Natural killer cell (primary cell): ENCODE measurements around the gene TTC6. TPM values are rescaled to one million over a fixed set of nuclear protein-coding genes. Genes with fewer than 3 reads are reported as not detected.

Experiments
- ATAC-seq, 3 donors: fragments of 150-1000 bp in 2 of 3; fragments of 200-7000 bp in 1 of 3; cut with Tn5 transposase; 1 replicate in 1 of 3; 2 replicates in 2 of 3; pipeline ENCODE4 v1.10.0; 2021; ENCODE audit warnings: mild to moderate bottlenecking in 2 of 3, moderate library complexity in 2 of 3
- DNase-seq, 2 donors: peaks; one replicate each; pipeline versions ENCODE4 v3.0.0 to v3.0.0-alpha.2; 2013 to 2021; ENCODE audit warnings: mixed read lengths in 1 of 2
- H3K27ac ChIP-seq: one replicate; pipeline ENCODE4 v1.5.1; 2013; ENCODE audit warnings: mild to moderate bottlenecking, low read length
- H3K27me3 ChIP-seq: one replicate; pipeline ENCODE4 v1.6.1; 2013; ENCODE audit warnings: low read length; ENCODE audit not compliant: control insufficient read depth, insufficient read depth
- H3K36me3 ChIP-seq: one replicate; pipeline ENCODE4 v1.6.1; 2013; ENCODE audit warnings: low read length; ENCODE audit not compliant: control insufficient read depth, insufficient read depth
- H3K4me1 ChIP-seq: one replicate; pipeline ENCODE4 v1.6.1; 2013; ENCODE audit warnings: low read length; ENCODE audit not compliant: control insufficient read depth, insufficient read depth
- H3K4me3 ChIP-seq: one replicate; pipeline ENCODE4 v1.5.1; 2013; ENCODE audit warnings: low read length
- H3K9me3 ChIP-seq: one replicate; pipeline ENCODE4 v1.6.1; 2013; ENCODE audit warnings: low read length; ENCODE audit not compliant: control insufficient read depth, insufficient read depth
- H3K27ac Mint-ChIP-seq, 2 donors: one replicate each; pipeline ENCODE4 v1.8.0; 2022; ENCODE audit warnings: mild to moderate bottlenecking in 2 of 2, mixed read lengths in 2 of 2, moderate library complexity in 1 of 2
- H3K27me3 Mint-ChIP-seq, 2 donors: one replicate each; pipeline ENCODE4 v1.8.0; 2022; ENCODE audit warnings: low read depth in 2 of 2, mixed read lengths in 2 of 2
- H3K36me3 Mint-ChIP-seq: one replicate; pipeline ENCODE4 v1.8.0; 2022; ENCODE audit warnings: mixed read lengths
- H3K4me1 Mint-ChIP-seq, 2 donors: one replicate each; pipeline ENCODE4 v1.8.0; 2022; ENCODE audit warnings: mixed read lengths in 2 of 2
- H3K4me3 Mint-ChIP-seq: one replicate; pipeline ENCODE4 v1.8.0; 2022; ENCODE audit warnings: mild to moderate bottlenecking, moderate library complexity, mixed read lengths
- H3K9me3 Mint-ChIP-seq, 2 donors: one replicate each; pipeline ENCODE4 v1.8.0; 2022; ENCODE audit warnings: mixed read lengths in 2 of 2
- CTCF ChIP-seq: fragments of 200-600 bp; IDR thresholded peaks from one replicate; pipeline ENCODE4 v1.8.0; 2022; ENCODE audit warnings: antibody characterized with exemption
- WGBS: methylation state at CpG from one replicate; pipeline ENCODE4 v1.1.7; 2013; ENCODE audit warnings: missing lambda C conversion rate; ENCODE audit not compliant: insufficient coverage; 5-methylcytosine and 5-hydroxymethylcytosine counted together
- intact Hi-C: fragments of 100-400 bp; cut with micrococcal nuclease; formaldehyde crosslinking; loops from one replicate; pipeline ENCODE4 v1.14.2; 2022
- total RNA-seq, 4 donors: library from RNA; stranded (reverse); fragments of 120-200 nt in 1 of 4; gene quantifications; one replicate each; pipeline versions ENCODE4 v1.2.3 to v1.2.4, GENCODE V29; 2013 to 2022

The TTC6 gene
- total RNA-seq, 3 donors from 2014 or later (not counting 1 experiment from before 2014, with no cell fraction given), result not detected

GRCh38 chr14:37637341-37637740 lies 41.9 kb downstream of the TTC6 start:
- Histone ChIP-seq H3K4me1 (no peaks in the 10 kb centered on the region), H3K27ac (no peak overlapping the region), H3K36me3 (no peaks in the 10 kb centered on the region), H3K27me3 (no peaks in the 10 kb centered on the region), H3K9me3 (peaks cover 8% of the 10 kb centered on the region), H3K4me3 (no peak overlapping the region)
- Mint-ChIP-seq H3K27me3 (no peaks in the 10 kb centered on the region), H3K9me3 (peaks cover 0 to 3% of the 10 kb centered on the region in 2 donors), H3K4me1 (no peaks in the 10 kb centered on the region), H3K4me3 (no peak overlapping the region), H3K27ac (no peak overlapping the region), H3K36me3 (no peaks in the 10 kb centered on the region)
- TF ChIP-seq CTCF, result no peak
- intact Hi-C loops, result no loop called here
- ATAC-seq (no peak), DNase-seq (no peak)
- 88% methylated on average over 3 of the region's 4 CpGs for WGBS

- intact Hi-C loops, result no loop called here
- H3K36me3 Mint-ChIP-seq, result no peaks in the 10 kb centered on the region
- Histone ChIP-seq H3K9me3 (peaks cover 2% of the 10 kb centered on the region), H3K36me3 (no peaks in the 10 kb centered on the region), H3K4me1 (no peaks in the 10 kb centered on the region), H3K4me3 (no peak overlapping the region), H3K27me3 (no peaks in the 10 kb centered on the region), H3K27ac (no peak overlapping the region)
- DNase-seq, result no peak
- no peak overlapping the region for H3K4me3 Mint-ChIP-seq
- ATAC-seq, result no peak
- TF ChIP-seq CTCF, result no peak
- no peaks in the 10 kb centered on the region for H3K27me3 Mint-ChIP-seq
- H3K27ac Mint-ChIP-seq, result no peak overlapping the region
- H3K9me3 Mint-ChIP-seq, result peaks cover 0 to 3% of the 10 kb centered on the region in 2 donors
- H3K4me1 Mint-ChIP-seq, result no peaks in the 10 kb centered on the region
- WGBS, result 80% methylated on average over 1 of the region's 2 CpGs
These were observed 43.2 kb downstream of the TTC6 start for GRCh38 chr14:37638599-37638998.

GRCh38 chr14:37641117-37641516 lies 45.7 kb downstream of the TTC6 start:
- DNase-seq, result no peak
- Histone ChIP-seq H3K4me1 (no peaks in the 10 kb centered on the region), H3K9me3 (no peaks in the 10 kb centered on the region), H3K27me3 (no peaks in the 10 kb centered on the region), H3K36me3 (no peaks in the 10 kb centered on the region), H3K4me3 (no peak overlapping the region), H3K27ac (no peak overlapping the region)
- WGBS, result 100% methylated on average over 1 of the region's 1 CpG
- Mint-ChIP-seq H3K9me3 (peaks cover 0 to 9% of the 10 kb centered on the region in 2 donors), H3K4me3 (no peak overlapping the region), H3K27me3 (no peaks in the 10 kb centered on the region), H3K4me1 (no peaks in the 10 kb centered on the region), H3K36me3 (no peaks in the 10 kb centered on the region), H3K27ac (no peak overlapping the region)
- no peak for TF ChIP-seq CTCF
- no peak for ATAC-seq
- intact Hi-C loops, result no loop called here

- TF ChIP-seq CTCF, result no peak
- no peak for ATAC-seq
- Mint-ChIP-seq H3K27me3 (no peaks in the 10 kb centered on the region), H3K4me3 (no peak overlapping the region), H3K36me3 (no peaks in the 10 kb centered on the region), H3K27ac (no peak overlapping the region), H3K9me3 (peaks cover 0 to 8% of the 10 kb centered on the region in 2 donors), H3K4me1 (no peaks in the 10 kb centered on the region)
- intact Hi-C loops, result no loop called here
- Histone ChIP-seq H3K36me3 (no peaks in the 10 kb centered on the region), H3K4me1 (no peaks in the 10 kb centered on the region), H3K27me3 (no peaks in the 10 kb centered on the region), H3K4me3 (no peak overlapping the region), H3K9me3 (no peaks in the 10 kb centered on the region), H3K27ac (no peak overlapping the region)
- no peak for DNase-seq
- WGBS, result 86% methylated on average over 3 of the region's 3 CpGs
These were observed 46.7 kb downstream of the TTC6 start for GRCh38 chr14:37642125-37642524.
